HEK293 (cell line): Measurements from ENCODE around the gene MEOX2.

ENCODE experiments used
- BCL11A ChIP-seq: fragments of 450-650 bp; formaldehyde crosslinking; IDR thresholded peaks from 2 replicates; pipeline ENCODE4 v1.5.1; 2016; ENCODE audit warnings: low read depth, missing biosample characterization, missing genetic modification characterization
- CTCF ChIP-seq: fragments of 450-650 bp; formaldehyde crosslinking; IDR thresholded peaks from 2 replicates; pipeline ENCODE4 v1.5.1; 2016; ENCODE audit warnings: missing biosample characterization, missing genetic modification characterization
- KLF7 ChIP-seq: fragments of 450-650 bp; formaldehyde crosslinking; IDR thresholded peaks from 2 replicates; pipeline ENCODE4 v1.5.1; 2016; ENCODE audit warnings: missing biosample characterization, missing genetic modification characterization, borderline replicate concordance
- SP3 ChIP-seq: fragments of 450-650 bp; formaldehyde crosslinking; IDR thresholded peaks from 2 replicates; pipeline ENCODE4 v1.5.1; 2016; ENCODE audit warnings: missing biosample characterization, missing genetic modification characterization
- TCF7L2 ChIP-seq: IDR thresholded peaks from 2 replicates; pipeline ENCODE4 v1.6.1; 2011; ENCODE audit warnings: low read depth, mild to moderate bottlenecking, inconsistent platforms, low read length, moderate library complexity, borderline replicate concordance

DNA sequence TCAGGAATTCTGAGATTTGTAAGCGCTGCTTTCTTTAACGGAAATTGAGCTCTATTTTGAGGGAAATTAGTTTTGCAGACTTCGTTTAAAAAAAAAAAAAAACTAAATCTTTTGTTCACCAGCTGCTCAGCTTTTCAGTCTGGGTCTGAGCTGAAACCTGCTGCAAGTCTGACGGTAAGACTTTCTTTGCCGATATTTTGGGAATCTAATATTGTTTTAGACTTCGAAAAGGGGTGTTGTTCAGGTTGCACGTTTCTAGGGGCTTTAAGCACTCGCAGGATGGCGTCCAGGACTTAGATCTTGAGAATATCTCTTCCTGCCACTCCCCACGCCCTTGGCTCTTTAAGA lies 1.8 kb upstream of the MEOX2 start:
- no peak for TF ChIP-seq TCF7L2
- no peak for TF ChIP-seq KLF7 (tag by site-specific recombination)
- TF ChIP-seq BCL11A, result no peak
- no peak for TF ChIP-seq CTCF (tag by site-specific recombination)
- TF ChIP-seq SP3 (tag by site-specific recombination), result no peak
